Heart right ventricle (tissue), 16 donors: ENCODE measurements around the gene FAM81B. TPM values are rescaled to one million over a fixed set of nuclear protein-coding genes. Genes with fewer than 3 reads are reported as not detected.

Experiments used
- ATAC-seq, 8 donors: fragments of 200-7000 bp; cut with Tn5 transposase; one replicate each; pipeline ENCODE4 v1.9.1; 2020; ENCODE audit warnings: mild to moderate bottlenecking in 8 of 8, moderate library complexity in 8 of 8, moderate number of reproducible peaks in 1 of 8
- DNase-seq, 2 donors: peaks; one replicate each; pipeline ENCODE4 v3.0.0-alpha.2; 2020
- H3K27ac ChIP-seq, 10 donors: fragments of 200-600 bp; sonication (generic) in 2 of 10; one replicate each; pipeline versions ENCODE4 v1.5.0 to v1.8.0; 2020 to 2022; ENCODE audit warnings: mild to moderate bottlenecking in 3 of 10
- H3K27me3 ChIP-seq, 7 donors: fragments of 200-600 bp; one replicate each; pipeline ENCODE4 v1.8.0; 2021 to 2022; ENCODE audit warnings: mild to moderate bottlenecking in 2 of 7
- H3K36me3 ChIP-seq, 9 donors: fragments of 200-600 bp; sonication (generic) in 1 of 9; one replicate each; pipeline versions ENCODE4 v1.5.0 to v1.8.0; 2020 to 2022; ENCODE audit warnings: mild to moderate bottlenecking in 2 of 9
- H3K4me1 ChIP-seq, 9 donors: fragments of 200-600 bp; sonication (generic) in 1 of 9; one replicate each; pipeline versions ENCODE4 v1.5.0 to v1.8.0; 2020 to 2022; ENCODE audit warnings: mild to moderate bottlenecking in 4 of 9
- H3K4me3 ChIP-seq, 10 donors: fragments of 200-600 bp; sonication (generic) in 2 of 10; one replicate each; pipeline versions ENCODE4 v1.5.0 to v1.8.0; 2020 to 2022; ENCODE audit warnings: mild to moderate bottlenecking in 7 of 10, moderate library complexity in 2 of 10
- H3K9me3 ChIP-seq, 11 donors: fragments of 200-600 bp in 10 of 11; sonication (generic) in 2 of 11; one replicate each; pipeline versions ENCODE4 v1.5.0 to v1.8.0; 2013 to 2022; ENCODE audit warnings: mild to moderate bottlenecking in 2 of 11, control low read depth in 1 of 11, moderate library complexity in 1 of 11
- CTCF ChIP-seq, 9 donors: fragments of 200-600 bp; sonication (generic) in 2 of 9; IDR thresholded peaks; one replicate each; pipeline versions ENCODE4 v1.5.0 to v1.8.0; 2021 to 2022; ENCODE audit warnings: antibody characterized with exemption in 9 of 9, mild to moderate bottlenecking in 5 of 9, moderate library complexity in 1 of 9
- WGBS, 2 donors: extraction: QIAGEN DNeasy Blood & Tissue Kit; methylation state at CpG; one replicate each; pipeline ENCODE4 v1.1.7; 2013; ENCODE audit warnings: inconsistent platforms in 1 of 2; 5-methylcytosine and 5-hydroxymethylcytosine counted together
- intact Hi-C, 10 donors: fragments of 100-400 bp; cut with DNase I; formaldehyde crosslinking; loops; one replicate each; pipeline versions ENCODE4 v1.11.1 to v1.14.2; 2022
- polyA plus RNA-seq, 2 donors: library from polyadenylated mRNA; stranded (reverse); fragments of 200-250 nt; gene quantifications; one replicate each; pipeline ENCODE4 v1.2.3, GENCODE V29; 2013
- total RNA-seq, 10 donors: library from RNA; stranded (reverse); fragmentation: NEBNext Ultra II Directional in 3 of 10; extraction: Animal tissue kit (Norgen Biotek cat#: 25700) in 3 of 10; gene quantifications; one replicate each; pipeline versions ENCODE4 v1.2.1 to v1.2.4, GENCODE V29; 2021 to 2023
- donor health status: Arrhythmogenic right ventricular cardiomyopathy.
- donor health status: ischemic (EF 13 %, LVEDD 7.1; RV severe dilation, severe dysfunction).
- donor health status: healthy with polysubstance abuse.
- donor health status: DM: no; HTN: yes; CAD: no.
- donor health status: DM: no; HTN: no; CAD: no.
- donor health status: ischemic (EF 25% LVEDD 6.9; RV normal size, moderate dysfunction).
- donor health status: ischemic (EF 25% LVEDD 5.7; RV mildly dilated, moderate dysfunction).
- donor health status: healthy.
- donor health status: DM: yes; HTN: yes; CAD: no.
- donor health status: Ischemic cardiomyopathy.
- donor health status: ischemic (EF 35%, LVEDD 5.7; RV mildly dilated, moderate dysfunction).
- donor health status: nonischemic (EF 11% LVEDD 7.7; RV severe dilation, severe dysfunction).
- donor health status: DM: yes; HTN: yes; CAD: no.
- donor health status: PGD.
- donor health status: ischemic (EF 29% LVEDD 5.4; RV normal size, mild dysfunction).
- donor health status: nonischemic (EF 23%, LVEDD 6.1; RV moderate dilation, normal function).

Gene FAM81B
- total and polyA plus RNA-seq, 12 donors: 0.12 to 19.5 (median 6.9) TPM

- intact Hi-C loops: no loop called here
- Histone ChIP-seq H3K27me3 (no peaks in the 10 kb centered on the region), H3K36me3 (no peaks in the 10 kb centered on the region), H3K27ac (no peak overlapping the region), H3K9me3 (no peaks in the 10 kb centered on the region), H3K4me3 (no peak overlapping the region), H3K4me1 (no peaks in the 10 kb centered on the region)
- ATAC-seq: no peak
- no peak for DNase-seq
- 68 to 86% methylated on average over 4 of the region's 4 CpGs for WGBS, 2 donors
- no peak for TF ChIP-seq CTCF (IDR thresholded peaks at IDR 0.05)
These were observed 23.3 kb downstream of the FAM81B start for GRCh38 chr5:95414451-95414850.

GRCh38 chr5:95417971-95418370 lies 26.8 kb downstream of the FAM81B start:
- no peaks in the 10 kb centered on the region for H3K9me3 ChIP-seq
- H3K27ac ChIP-seq: no peak overlapping the region
- DNase-seq (no peak), ATAC-seq (no peak)
- no peaks in the 10 kb centered on the region for H3K27me3 ChIP-seq
- no peaks in the 10 kb centered on the region for H3K36me3 ChIP-seq
- H3K4me1 ChIP-seq: no peaks in the 10 kb centered on the region
- intact Hi-C loops: no loop called here
- H3K4me3 ChIP-seq: no peak overlapping the region
- WGBS, 2 donors: 86 to 93% methylated on average over 3 of the region's 3 CpGs
- no peak for TF ChIP-seq CTCF (IDR thresholded peaks at IDR 0.05)

- Histone ChIP-seq H3K27ac (no peak overlapping the region), H3K4me3 (no peak overlapping the region), H3K9me3 (no peaks in the 10 kb centered on the region), H3K27me3 (no peaks in the 10 kb centered on the region), H3K4me1 (no peaks in the 10 kb centered on the region), H3K36me3 (no peaks in the 10 kb centered on the region)
- no peak for TF ChIP-seq CTCF (IDR thresholded peaks at IDR 0.05)
- DNase-seq (no peak), ATAC-seq (no peak)
- intact Hi-C loops: no loop called here
- 82 to 89% methylated on average over 3 of the region's 3 CpGs for WGBS, 2 donors
These were observed 31.7 kb downstream of the FAM81B start for GRCh38 chr5:95422838-95423237.

GRCh38 chr5:95424016-95424415 lies 32.9 kb downstream of the FAM81B start:
- Histone ChIP-seq H3K27me3 (no peaks in the 10 kb centered on the region), H3K4me1 (no peaks in the 10 kb centered on the region), H3K27ac (no peak overlapping the region), H3K36me3 (no peaks in the 10 kb centered on the region), H3K4me3 (no peak overlapping the region), H3K9me3 (no peaks in the 10 kb centered on the region)
- intact Hi-C loops: no loop called here
- 76 to 82% methylated on average over 4 of the region's 4 CpGs for WGBS, 2 donors
- ATAC-seq (no peak), DNase-seq (no peak)
- no peak for TF ChIP-seq CTCF (IDR thresholded peaks at IDR 0.05)

- no peak overlapping the region for H3K27ac ChIP-seq
- no peaks in the 10 kb centered on the region for H3K4me1 ChIP-seq
- H3K27me3 ChIP-seq: no peaks in the 10 kb centered on the region
- intact Hi-C loops: no loop called here
- no peak overlapping the region for H3K4me3 ChIP-seq
- H3K9me3 ChIP-seq: no peaks in the 10 kb centered on the region
- ATAC-seq: no peak
- 77 to 78% methylated on average over 1 of the region's 1 CpG for WGBS, 2 donors
- no peak for TF ChIP-seq CTCF (IDR thresholded peaks at IDR 0.05)
- no peak for DNase-seq
- H3K36me3 ChIP-seq: no peaks in the 10 kb centered on the region
These were observed 33.4 kb downstream of the FAM81B start for GRCh38 chr5:95424526-95424925.
